Measurements from ENCODE around the gene UBE2D2. TPM values are rescaled to one million over a fixed set of nuclear protein-coding genes. Genes with fewer than 3 reads are reported as not detected.
"Not testable (repeated sequence)": the region's sequence is repeated elsewhere in the genome, so short reads cannot be mapped to it uniquely, and the experiment has no call there.

UBE2D2 gene
- total and polyA plus RNA-seq, 2 of the 13 experiments (the other 11 are each of a cell fraction or from before 2014, with no cell fraction given): 79.1 to 109 TPM

- TF ChIP-seq YEATS4 (CRISPR knock-in tag; IDR thresholded peaks at IDR 0.05; ENCODE audit: borderline replicate concordance) (peak; percentile 16; the same call in 1 of the 2 replicates), ATF7-NPFF (CRISPR knock-in tag; IDR thresholded peaks at IDR 0.05; ENCODE audit: low read depth) (0 out of 2 replicates have a peak, but pooled peaks have one; percentile 24), DMAP1 (CRISPR knock-in tag; IDR thresholded peaks at IDR 0.05) (peak; percentile 8; the same call in 1 of the 2 replicates), ZBTB25 (CRISPR knock-in tag; IDR thresholded peaks at IDR 0.05) (peak; percentile 21; the same call in 1 of the 2 replicates), GATAD2A (CRISPR knock-in tag; IDR thresholded peaks at IDR 0.05) (peak; percentile 28), PHF21A (CRISPR knock-in tag; IDR thresholded peaks at IDR 0.05) (peak; percentile 52; the same call in 1 of the 2 replicates), ZNF749 (CRISPR knock-in tag; IDR thresholded peaks at IDR 0.05; ENCODE audit: borderline replicate concordance) (0 out of 2 replicates have a peak, but pooled peaks have one; percentile 39), ZNF292 (CRISPR knock-in tag; IDR thresholded peaks at IDR 0.05; ENCODE audit: borderline replicate concordance, low read depth) (peak; percentile 21; the same call in 1 of the 2 replicates), CEBPG (CRISPR knock-in tag; IDR thresholded peaks at IDR 0.05) (peak; percentile 73), ZNF501 (CRISPR knock-in tag; IDR thresholded peaks at IDR 0.05) (peak; percentile 9; the same call in 1 of the 2 replicates), ERF (CRISPR knock-in tag; IDR thresholded peaks at IDR 0.05) (peak; percentile 29; the same call in 1 of the 2 replicates), HDAC2 (CRISPR knock-in tag; IDR thresholded peaks at IDR 0.05) (peak; percentile 28; the same call in 1 of the 2 replicates), ZFY (CRISPR knock-in tag; IDR thresholded peaks at IDR 0.05) (peak; percentile 79), ELF3 (CRISPR knock-in tag; IDR thresholded peaks at IDR 0.05) (peak; percentile 15; the same call in 1 of the 2 replicates), ZNF432 (CRISPR knock-in tag; IDR thresholded peaks at IDR 0.05; ENCODE audit: borderline replicate concordance) (0 out of 2 replicates have a peak, but pooled peaks have one; percentile 59), ZHX2 (IDR thresholded peaks at IDR 0.05; ENCODE audit: low read depth) (0 out of 2 replicates have a peak, but pooled peaks have one; percentile 19), NONO (CRISPR knock-in tag; conservative IDR thresholded peaks at IDR 0.05) (0 out of 2 replicates have a peak, but pooled peaks have one; percentile 17), GFI1 (CRISPR knock-in tag; IDR thresholded peaks at IDR 0.05; ENCODE audit: borderline replicate concordance) (peak; percentile 50; the same call in 1 of the 2 replicates), SPEN (CRISPR knock-in tag; IDR thresholded peaks at IDR 0.05; ENCODE audit: low read depth) (peak; percentile 42; the same call in 1 of the 2 replicates), SOX5 (CRISPR knock-in tag; IDR thresholded peaks at IDR 0.05; ENCODE audit: borderline replicate concordance) (peak; percentile 65), SALL1 (CRISPR knock-in tag; IDR thresholded peaks at IDR 0.05) (peak; percentile 69)
- not testable (repeated sequence) for TF ChIP-seq ZHX2 (CRISPR knock-in tag; IDR thresholded peaks at IDR 0.05; ENCODE audit: borderline replicate concordance); NONO (IDR thresholded peaks at IDR 0.05)
These were observed 35.4 kb upstream of the UBE2D2 start (continued) for GRCh38 chr5:139525586-139526308.
